Astrocyte (in vitro differentiated cells and primary cell): Measurements from ENCODE around the gene COL11A2. TPM values are rescaled to one million over a fixed set of nuclear protein-coding genes. Genes with fewer than 3 reads are reported as not detected.

ENCODE experiments used
- DNase-seq: peaks from one replicate; pipeline ENCODE4 v3.0.0-alpha.2; 2010; ENCODE audit warnings: low read depth
- FAIRE-seq: peaks from 2 replicates; lab custom pipeline; 2011; peaks lifted over from hg19 to GRCh38; lab: Jason Lieb, UNC
- H2AFZ ChIP-seq: 2 replicates; pipeline ENCODE4 v1.6.0; 2012; ENCODE audit warnings: low read depth, low read length, inconsistent platforms
- H3K27ac ChIP-seq: 2 replicates; pipeline ENCODE4 v1.5.1; 2011; ENCODE audit warnings: low read depth, low read length, inconsistent platforms
- H3K27me3 ChIP-seq: 2 replicates; pipeline ENCODE4 v1.6.0; 2011; ENCODE audit warnings: low read length, inconsistent platforms; ENCODE audit not compliant: insufficient read depth
- H3K36me3 ChIP-seq: 2 replicates; pipeline ENCODE4 v1.5.1; 2011; ENCODE audit warnings: low read length, inconsistent platforms; ENCODE audit not compliant: insufficient read depth
- H3K4me1 ChIP-seq: 2 replicates; pipeline ENCODE4 v1.5.1; 2011; ENCODE audit warnings: low read length, inconsistent platforms; ENCODE audit not compliant: insufficient read depth
- H3K4me2 ChIP-seq: 2 replicates; pipeline ENCODE4 v1.6.0; 2012; ENCODE audit warnings: low read length, inconsistent platforms
- H3K4me3 ChIP-seq: 2 replicates; pipeline ENCODE4 v1.5.1; 2011; ENCODE audit warnings: low read depth, mild to moderate bottlenecking, low read length, inconsistent platforms; ENCODE audit not compliant: insufficient read depth
- H3K79me2 ChIP-seq: 2 replicates; pipeline ENCODE4 v1.6.0; 2012; ENCODE audit warnings: mild to moderate bottlenecking, low read length, inconsistent platforms; ENCODE audit not compliant: insufficient read depth
- H3K9ac ChIP-seq: 2 replicates; pipeline ENCODE4 v1.6.0; 2012; ENCODE audit warnings: mild to moderate bottlenecking, low read length, inconsistent platforms
- H3K9me3 ChIP-seq: 2 replicates; pipeline ENCODE4 v1.5.1; 2012; ENCODE audit warnings: low read depth, mild to moderate bottlenecking, low read length, inconsistent platforms; ENCODE audit not compliant: insufficient read depth
- H4K20me1 ChIP-seq: 2 replicates; pipeline ENCODE4 v1.6.0; 2012; ENCODE audit warnings: low read length, inconsistent platforms; ENCODE audit not compliant: insufficient read depth
- H3K27ac Mint-ChIP-seq: one replicate; pipeline ENCODE4 v1.8.0; 2021; ENCODE audit warnings: mild to moderate bottlenecking, mixed read lengths; ENCODE audit not compliant: unreplicated experiment
- H3K27me3 Mint-ChIP-seq: one replicate; pipeline ENCODE4 v1.8.0; 2021; ENCODE audit warnings: low read depth, mixed read lengths; ENCODE audit not compliant: unreplicated experiment
- H3K36me3 Mint-ChIP-seq: one replicate; pipeline ENCODE4 v1.8.0; 2021; ENCODE audit warnings: low read depth, mixed read lengths; ENCODE audit not compliant: unreplicated experiment
- H3K4me1 Mint-ChIP-seq: one replicate; pipeline ENCODE4 v1.8.0; 2021; ENCODE audit warnings: low read depth, mixed read lengths; ENCODE audit not compliant: unreplicated experiment
- H3K4me3 Mint-ChIP-seq: one replicate; pipeline ENCODE4 v1.8.0; 2021; ENCODE audit warnings: mild to moderate bottlenecking, moderate library complexity, mixed read lengths; ENCODE audit not compliant: unreplicated experiment
- H3K9me3 Mint-ChIP-seq: one replicate; pipeline ENCODE4 v1.8.0; 2021; ENCODE audit warnings: mild to moderate bottlenecking, mixed read lengths; ENCODE audit not compliant: unreplicated experiment
- CTCF ChIP-seq: IDR thresholded peaks from 2 replicates; pipeline ENCODE4 v1.5.1; 2011; ENCODE audit warnings: low read depth, mild to moderate bottlenecking, inconsistent platforms, low read length, moderate library complexity; ENCODE audit not compliant: insufficient read depth
- EZH2 ChIP-seq: IDR thresholded peaks from 2 replicates; pipeline ENCODE4 v1.6.1; 2012; ENCODE audit warnings: mild to moderate bottlenecking, low read length, inconsistent platforms; ENCODE audit not compliant: insufficient read depth
- total RNA-seq: library from RNA; stranded (reverse); gene quantifications from 2 replicates; pipeline ENCODE4 v1.2.1, GENCODE V29; 2021

COL11A2 gene
- total RNA-seq, 1 donor from 2014 or later, result 1.3 TPM

- H3K4me1 ChIP-seq, result no peaks in the 10 kb centered on the region
- no peak for FAIRE-seq
- H3K4me1 Mint-ChIP-seq, result no peaks in the 10 kb centered on the region
- no peak for TF ChIP-seq CTCF
- DNase-seq, result no peak
- no peak overlapping the region for H3K9ac ChIP-seq
- H3K27me3 ChIP-seq, result no peaks in the 10 kb centered on the region
- H3K4me3 ChIP-seq, result no peak overlapping the region
- peaks cover 48% of the 10 kb centered on the region for H3K27me3 Mint-ChIP-seq
- H4K20me1 ChIP-seq, result no peaks in the 10 kb centered on the region
- H2AFZ ChIP-seq, result no peak overlapping the region
- H3K4me2 ChIP-seq, result no peak overlapping the region
- H3K79me2 ChIP-seq, result no peaks in the 10 kb centered on the region
- H3K36me3 ChIP-seq, result no peaks in the 10 kb centered on the region
- peaks cover 3% of the 10 kb centered on the region for H3K9me3 Mint-ChIP-seq
- H3K9me3 ChIP-seq, result no peaks in the 10 kb centered on the region
- no peaks in the 10 kb centered on the region for H3K36me3 Mint-ChIP-seq
- H3K27ac Mint-ChIP-seq, result peak overlapping the region; percentile 41
- no peak overlapping the region for H3K27ac ChIP-seq
- H3K4me3 Mint-ChIP-seq, result no peak overlapping the region
These were observed 22.7 kb downstream of the COL11A2 start for GRCh38 chr6:33169291-33170175.

GRCh38 chr6:33168639-33169038 is 23.6 kb downstream of the COL11A2 start:
- Histone ChIP-seq H2AFZ (no peak overlapping the region), H3K4me3 (no peak overlapping the region), H3K27ac (no peak overlapping the region), H3K9me3 (no peaks in the 10 kb centered on the region), H3K79me2 (no peaks in the 10 kb centered on the region), H3K4me2 (no peak overlapping the region), H3K4me1 (no peaks in the 10 kb centered on the region), H3K36me3 (no peaks in the 10 kb centered on the region), H3K27me3 (no peaks in the 10 kb centered on the region), H3K9ac (no peak overlapping the region), H4K20me1 (no peaks in the 10 kb centered on the region)
- Mint-ChIP-seq H3K9me3 (peaks cover 3% of the 10 kb centered on the region), H3K4me1 (no peaks in the 10 kb centered on the region), H3K4me3 (no peak overlapping the region), H3K27me3 (peaks cover 53% of the 10 kb centered on the region), H3K27ac (no peak overlapping the region), H3K36me3 (no peaks in the 10 kb centered on the region)
- TF ChIP-seq EZH2 (no peak), CTCF (no peak)
- no peak for DNase-seq
- no peak for FAIRE-seq

GRCh38 chr6:33168284-33168601 is 24.0 kb downstream of the COL11A2 start:
- Histone ChIP-seq H3K27me3 (no peaks in the 10 kb centered on the region), H3K79me2 (no peaks in the 10 kb centered on the region), H3K27ac (no peak overlapping the region), H2AFZ (no peak overlapping the region), H4K20me1 (no peaks in the 10 kb centered on the region), H3K9ac (no peak overlapping the region), H3K4me3 (no peak overlapping the region), H3K36me3 (no peaks in the 10 kb centered on the region), H3K9me3 (no peaks in the 10 kb centered on the region), H3K4me2 (no peak overlapping the region), H3K4me1 (no peaks in the 10 kb centered on the region)
- peaks cover 51% of the 10 kb centered on the region for H3K27me3 Mint-ChIP-seq
- TF ChIP-seq EZH2, result no peak
- TF ChIP-seq CTCF, result no peak
- DNase-seq (no peak), FAIRE-seq (no peak)
- no peak overlapping the region for H3K27ac Mint-ChIP-seq
- no peaks in the 10 kb centered on the region for H3K36me3 Mint-ChIP-seq
- H3K4me1 Mint-ChIP-seq, result no peaks in the 10 kb centered on the region
- H3K9me3 Mint-ChIP-seq, result peaks cover 3% of the 10 kb centered on the region
- no peak overlapping the region for H3K4me3 Mint-ChIP-seq
